ENCODE data around the gene JADE2.

Gene JADE2

GRCh38 chr5:134503088-134503936, 22.2 kb upstream of the JADE2 start:
- Histone ChIP-seq H3K4me1 (ENCODE audit: control insufficient read depth, low read length) (peaks cover 25% of the 10 kb centered on the region), H3K27me3 (ENCODE audit: control insufficient read depth, low read length) (no peaks in the 10 kb centered on the region), H3K79me2 (ENCODE audit: control insufficient read depth, low read length) (no peaks in the 10 kb centered on the region), H3K9me2 (replicated peaks; ENCODE audit: control insufficient read depth, low read length) (no peaks in the 10 kb centered on the region), H3K9me3 (ENCODE audit: control insufficient read depth, insufficient read depth, low read length) (no peaks in the 10 kb centered on the region), H4K20me1 (ENCODE audit: control insufficient read depth, insufficient read depth, low read depth, low read length) (no peaks in the 10 kb centered on the region), H3K4me2 (ENCODE audit: low read length) (peak overlapping the region; percentile 2; the same call in 1 of the 2 replicates), H3K4me3 (ENCODE audit: low read length) (no peak overlapping the region), H3K27ac (ENCODE audit: low read depth, low read length) (no peak overlapping the region), H3F3A (ENCODE audit: control insufficient read depth, insufficient read depth) (no peaks in the 10 kb centered on the region), H3K36me3 (ENCODE audit: control insufficient read depth, low read length) (no peaks in the 10 kb centered on the region)
- no peak for TF ChIP-seq EZH2phosphoT487 (IDR thresholded peaks at IDR 0.05; ENCODE audit: borderline replicate concordance, low read length)
- TF ChIP-seq, protein P1, sequence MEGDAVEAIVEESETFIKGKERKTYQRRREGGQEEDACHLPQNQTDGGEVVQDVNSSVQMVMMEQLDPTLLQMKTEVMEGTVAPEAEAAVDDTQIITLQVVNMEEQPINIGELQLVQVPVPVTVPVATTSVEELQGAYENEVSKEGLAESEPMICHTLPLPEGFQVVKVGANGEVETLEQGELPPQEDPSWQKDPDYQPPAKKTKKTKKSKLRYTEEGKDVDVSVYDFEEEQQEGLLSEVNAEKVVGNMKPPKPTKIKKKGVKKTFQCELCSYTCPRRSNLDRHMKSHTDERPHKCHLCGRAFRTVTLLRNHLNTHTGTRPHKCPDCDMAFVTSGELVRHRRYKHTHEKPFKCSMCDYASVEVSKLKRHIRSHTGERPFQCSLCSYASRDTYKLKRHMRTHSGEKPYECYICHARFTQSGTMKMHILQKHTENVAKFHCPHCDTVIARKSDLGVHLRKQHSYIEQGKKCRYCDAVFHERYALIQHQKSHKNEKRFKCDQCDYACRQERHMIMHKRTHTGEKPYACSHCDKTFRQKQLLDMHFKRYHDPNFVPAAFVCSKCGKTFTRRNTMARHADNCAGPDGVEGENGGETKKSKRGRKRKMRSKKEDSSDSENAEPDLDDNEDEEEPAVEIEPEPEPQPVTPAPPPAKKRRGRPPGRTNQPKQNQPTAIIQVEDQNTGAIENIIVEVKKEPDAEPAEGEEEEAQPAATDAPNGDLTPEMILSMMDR (IDR thresholded peaks at IDR 0.05; ENCODE audit: low read depth, low read length, poor library complexity, severe bottlenecking), result no peak

- Histone ChIP-seq H3K9me2 (replicated peaks; ENCODE audit: control insufficient read depth, low read length) (no peaks in the 10 kb centered on the region), H3K4me2 (ENCODE audit: low read length) (no peak overlapping the region), H3K27ac (ENCODE audit: low read depth, low read length) (no peak overlapping the region), H4K20me1 (ENCODE audit: control insufficient read depth, insufficient read depth, low read depth, low read length) (no peaks in the 10 kb centered on the region), H3K4me3 (ENCODE audit: low read length) (no peak overlapping the region), H3K4me1 (ENCODE audit: control insufficient read depth, low read length) (peaks cover 25% of the 10 kb centered on the region), H3K36me3 (ENCODE audit: control insufficient read depth, low read length) (no peaks in the 10 kb centered on the region), H3K79me2 (ENCODE audit: control insufficient read depth, low read length) (no peaks in the 10 kb centered on the region), H3F3A (ENCODE audit: control insufficient read depth, insufficient read depth) (no peaks in the 10 kb centered on the region), H3K27me3 (ENCODE audit: control insufficient read depth, low read length) (no peaks in the 10 kb centered on the region), H3K9me3 (ENCODE audit: control insufficient read depth, insufficient read depth, low read length) (no peaks in the 10 kb centered on the region)
- TF ChIP-seq EZH2phosphoT487 (IDR thresholded peaks at IDR 0.05; ENCODE audit: borderline replicate concordance, low read length), result no peak
- TF ChIP-seq, protein P1 (IDR thresholded peaks at IDR 0.05; ENCODE audit: low read depth, low read length, poor library complexity, severe bottlenecking), result no peak
Measured at GRCh38 chr5:134503937-134504437, 21.5 kb upstream of the JADE2 start.

DNA sequence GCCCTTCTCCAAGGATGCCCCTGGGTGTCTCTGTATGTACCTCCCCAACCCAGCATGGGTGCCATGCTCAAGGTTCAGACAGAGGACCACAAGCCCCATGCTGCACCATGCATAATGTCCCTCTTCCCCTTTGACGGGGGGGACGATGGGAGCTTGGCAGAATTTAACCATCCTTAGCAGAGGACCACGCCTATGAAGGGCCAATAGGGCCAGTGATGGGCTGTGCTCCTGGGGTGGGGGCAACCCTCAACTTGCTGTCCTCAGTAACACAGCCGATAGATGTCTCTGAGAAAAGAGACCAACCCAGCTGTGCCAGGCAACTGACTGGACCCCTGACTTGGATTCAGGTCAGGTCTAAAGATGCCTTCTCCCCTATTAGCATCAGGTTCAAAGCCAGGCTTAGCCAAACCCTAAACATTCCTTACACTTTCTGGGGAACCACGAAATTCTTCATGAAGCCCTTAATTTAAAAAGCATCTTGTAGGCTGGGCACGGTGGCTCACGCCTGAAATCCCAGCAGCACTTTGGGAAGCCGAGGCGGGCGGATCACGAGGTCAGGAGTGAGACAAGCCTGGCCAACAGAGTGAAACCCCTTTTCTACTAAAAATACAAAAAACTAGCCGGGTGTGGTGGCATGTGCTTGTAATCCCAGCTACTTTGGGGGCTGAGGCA, 20.7 kb upstream of the JADE2 start:
- Histone ChIP-seq H3K36me3 (ENCODE audit: control insufficient read depth, low read length) (no peaks in the 10 kb centered on the region), H3K4me3 (ENCODE audit: low read length) (no peak overlapping the region), H3K27ac (ENCODE audit: low read depth, low read length) (no peak overlapping the region), H3F3A (ENCODE audit: control insufficient read depth, insufficient read depth) (no peaks in the 10 kb centered on the region), H3K9me3 (ENCODE audit: control insufficient read depth, insufficient read depth, low read length) (no peaks in the 10 kb centered on the region), H3K27me3 (ENCODE audit: control insufficient read depth, low read length) (no peaks in the 10 kb centered on the region), H3K79me2 (ENCODE audit: control insufficient read depth, low read length) (no peaks in the 10 kb centered on the region), H3K4me1 (ENCODE audit: control insufficient read depth, low read length) (peaks cover 25% of the 10 kb centered on the region), H3K9me2 (replicated peaks; ENCODE audit: control insufficient read depth, low read length) (no peaks in the 10 kb centered on the region), H3K4me2 (ENCODE audit: low read length) (no peak overlapping the region), H4K20me1 (ENCODE audit: control insufficient read depth, insufficient read depth, low read depth, low read length) (no peaks in the 10 kb centered on the region)
- TF ChIP-seq EZH2phosphoT487 (IDR thresholded peaks at IDR 0.05; ENCODE audit: borderline replicate concordance, low read length), result no peak
- TF ChIP-seq, protein P1 (IDR thresholded peaks at IDR 0.05; ENCODE audit: low read depth, low read length, poor library complexity, severe bottlenecking), result no peak

All from DOHH2 (cell line).